Measurements from ENCODE around the gene SDR42E2.

DNA sequence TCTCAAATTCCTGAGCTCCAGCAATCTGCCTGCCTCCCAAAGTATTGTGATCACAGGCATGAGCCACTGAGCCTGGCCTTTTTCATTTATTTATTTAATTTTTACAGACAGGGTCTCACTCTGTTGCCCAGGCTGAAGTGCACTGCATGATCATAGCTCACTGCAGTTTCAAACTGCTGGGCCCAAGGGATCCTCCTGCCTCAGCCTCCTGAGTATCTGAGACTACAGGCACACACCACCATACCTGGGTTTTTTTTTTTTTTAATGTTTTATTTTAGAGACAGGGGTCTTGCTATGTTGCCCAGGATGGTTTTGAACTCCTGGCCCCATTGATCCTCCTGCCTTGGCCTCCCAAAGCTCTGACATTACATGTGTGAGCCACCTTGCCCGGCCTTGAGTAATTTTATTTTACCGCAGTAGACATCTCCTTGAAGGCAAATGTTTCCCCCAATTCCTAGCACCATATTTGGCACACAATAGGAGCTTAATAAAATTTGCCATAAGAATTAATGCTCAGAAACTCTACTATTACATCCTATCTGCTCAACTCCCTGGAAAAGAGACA is 41.9 kb downstream of the SDR42E2 start:
- TF ChIP-seq, protein P1, sequence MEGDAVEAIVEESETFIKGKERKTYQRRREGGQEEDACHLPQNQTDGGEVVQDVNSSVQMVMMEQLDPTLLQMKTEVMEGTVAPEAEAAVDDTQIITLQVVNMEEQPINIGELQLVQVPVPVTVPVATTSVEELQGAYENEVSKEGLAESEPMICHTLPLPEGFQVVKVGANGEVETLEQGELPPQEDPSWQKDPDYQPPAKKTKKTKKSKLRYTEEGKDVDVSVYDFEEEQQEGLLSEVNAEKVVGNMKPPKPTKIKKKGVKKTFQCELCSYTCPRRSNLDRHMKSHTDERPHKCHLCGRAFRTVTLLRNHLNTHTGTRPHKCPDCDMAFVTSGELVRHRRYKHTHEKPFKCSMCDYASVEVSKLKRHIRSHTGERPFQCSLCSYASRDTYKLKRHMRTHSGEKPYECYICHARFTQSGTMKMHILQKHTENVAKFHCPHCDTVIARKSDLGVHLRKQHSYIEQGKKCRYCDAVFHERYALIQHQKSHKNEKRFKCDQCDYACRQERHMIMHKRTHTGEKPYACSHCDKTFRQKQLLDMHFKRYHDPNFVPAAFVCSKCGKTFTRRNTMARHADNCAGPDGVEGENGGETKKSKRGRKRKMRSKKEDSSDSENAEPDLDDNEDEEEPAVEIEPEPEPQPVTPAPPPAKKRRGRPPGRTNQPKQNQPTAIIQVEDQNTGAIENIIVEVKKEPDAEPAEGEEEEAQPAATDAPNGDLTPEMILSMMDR (conservative IDR thresholded peaks at IDR 0.05; ENCODE audit: low read length) = no peak
- no peak for TF ChIP-seq EZH2phosphoT487 (IDR thresholded peaks at IDR 0.05; ENCODE audit: borderline replicate concordance, low read depth, low read length)
